NCI-H510A treated with DMSO at 0.1 percent for 48 hours (cell line): ENCODE measurements around the gene SH3GLB2.
A peak's percentile ranks its signal among the peaks of the same experiment; 100 is the strongest.
"Not testable (repeated sequence)": the region's sequence is repeated elsewhere in the genome, so short reads cannot be mapped to it uniquely, and the experiment has no call there.

ENCODE experiments used
- DNase-seq: peaks from one replicate; lab custom pipeline; 2025; lab: John Stamatoyannopoulos, UW

SH3GLB2 gene

GRCh38 chr9:129014608-129015007 is 13.5 kb downstream of the SH3GLB2 start:
- DNase-seq, result no peak

GRCh38 chr9:129014124-129014523 is 14.0 kb downstream of the SH3GLB2 start:
- DNase-seq, result no peak

DNA sequence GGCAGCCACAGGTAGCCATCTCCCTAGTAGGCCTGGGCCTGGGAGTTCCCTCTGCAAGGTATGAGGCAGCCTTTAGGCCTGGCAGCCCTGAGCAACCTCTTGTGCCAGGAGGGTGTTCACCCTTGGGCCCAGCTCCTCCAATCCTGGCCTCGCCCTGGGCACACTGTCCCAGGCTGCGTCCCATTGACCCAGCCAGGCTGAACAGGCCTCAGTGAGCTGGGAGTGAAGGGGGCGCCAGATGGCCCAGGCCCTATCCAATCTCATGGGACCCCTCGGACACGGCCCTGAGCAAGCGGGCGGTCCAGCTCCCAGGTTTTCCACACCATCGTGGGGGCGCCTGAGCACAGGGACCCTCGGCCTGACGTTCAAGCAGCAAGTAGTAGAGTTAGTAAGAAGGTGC is 14.5 kb downstream of the SH3GLB2 start:
- DNase-seq, result no peak

- DNase-seq, result no peak
These were observed 15.2 kb downstream of the SH3GLB2 start for GRCh38 chr9:129012893-129013448.

DNA sequence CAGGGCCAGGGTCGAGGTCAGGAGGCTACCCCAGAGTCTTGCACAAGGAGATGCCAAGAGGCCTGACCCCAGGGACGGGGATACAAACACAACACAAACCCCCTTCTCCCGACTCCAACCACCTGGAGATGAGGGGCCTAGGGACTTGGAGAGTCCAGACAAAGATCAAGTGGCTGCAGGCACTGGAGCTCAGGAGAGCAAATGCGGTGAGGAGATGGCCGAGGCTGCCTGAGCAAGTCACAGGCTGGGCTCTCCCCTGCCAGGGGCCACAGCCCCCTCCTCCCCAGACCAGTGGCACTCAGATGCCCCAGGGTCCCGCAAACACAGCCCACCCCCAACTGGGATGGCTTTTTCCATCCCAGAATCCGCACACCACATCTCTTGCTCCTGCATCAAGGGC is 15.8 kb downstream of the SH3GLB2 start:
- DNase-seq, result no peak

DNA sequence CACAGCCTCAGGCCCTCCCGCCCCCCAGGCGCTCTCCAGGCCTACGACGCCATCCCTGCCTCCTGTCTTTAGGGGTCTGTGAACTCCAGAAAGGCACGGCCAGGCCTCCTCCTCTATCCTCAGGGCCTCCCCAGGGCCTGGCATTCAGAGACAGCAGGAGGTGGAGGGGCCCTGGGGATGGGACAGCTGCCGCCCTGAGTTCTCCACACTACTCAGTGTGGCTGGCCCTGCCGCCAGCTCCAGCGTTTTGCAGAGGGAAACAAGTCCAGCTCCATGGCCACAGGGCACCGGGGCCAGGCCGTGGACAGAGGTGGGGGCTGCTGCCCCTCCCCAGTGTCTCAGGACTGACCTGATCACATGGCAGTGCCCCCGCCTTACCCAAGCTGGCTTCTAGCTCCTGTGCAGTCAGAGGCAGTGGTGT is 16.4 kb downstream of the SH3GLB2 start:
- no peak for DNase-seq

- no peak for DNase-seq
These were observed 17.0 kb downstream of the SH3GLB2 start for GRCh38 chr9:129011170-129011569.

DNA sequence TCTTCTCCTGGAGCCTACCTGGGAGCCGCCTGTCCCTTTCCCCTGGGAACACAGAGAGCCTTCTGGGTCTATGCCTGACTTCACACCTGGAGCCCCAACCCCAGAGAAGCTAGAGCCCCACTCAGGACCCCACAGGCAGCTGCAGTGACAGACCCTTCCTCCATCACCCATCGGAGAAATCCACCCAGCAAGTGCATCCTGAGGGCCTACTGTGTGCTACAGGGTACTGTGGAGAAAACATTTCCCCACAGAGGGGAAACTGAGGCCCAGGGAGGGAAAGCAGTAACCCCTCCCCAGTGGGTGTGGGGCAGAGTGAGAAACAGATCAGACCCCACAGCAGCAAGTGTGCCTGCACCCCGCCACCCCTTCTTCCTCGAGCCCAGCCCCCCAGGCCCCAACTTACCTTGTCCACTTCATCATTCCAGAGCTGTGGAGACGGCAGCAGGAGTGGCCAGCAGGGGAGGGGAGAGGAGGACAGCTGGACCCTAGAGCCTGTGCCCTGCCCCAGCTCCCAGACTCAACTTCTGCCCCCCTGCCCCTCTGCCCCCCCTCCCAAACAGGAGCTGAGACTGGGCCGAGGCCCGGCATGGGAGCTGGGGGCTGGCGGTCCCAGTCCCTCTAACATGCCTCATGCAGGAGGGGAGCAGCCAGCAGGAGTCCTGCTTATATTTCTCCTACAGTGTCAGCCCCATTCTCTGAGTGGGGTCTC is 17.7 kb downstream of the SH3GLB2 start:
- no peak for DNase-seq

- DNase-seq, result no peak
These were observed 18.5 kb downstream of the SH3GLB2 start for GRCh38 chr9:129009584-129010141.

- DNase-seq, result no peak
These were observed 19.0 kb downstream of the SH3GLB2 start for GRCh38 chr9:129008986-129009583.

DNA sequence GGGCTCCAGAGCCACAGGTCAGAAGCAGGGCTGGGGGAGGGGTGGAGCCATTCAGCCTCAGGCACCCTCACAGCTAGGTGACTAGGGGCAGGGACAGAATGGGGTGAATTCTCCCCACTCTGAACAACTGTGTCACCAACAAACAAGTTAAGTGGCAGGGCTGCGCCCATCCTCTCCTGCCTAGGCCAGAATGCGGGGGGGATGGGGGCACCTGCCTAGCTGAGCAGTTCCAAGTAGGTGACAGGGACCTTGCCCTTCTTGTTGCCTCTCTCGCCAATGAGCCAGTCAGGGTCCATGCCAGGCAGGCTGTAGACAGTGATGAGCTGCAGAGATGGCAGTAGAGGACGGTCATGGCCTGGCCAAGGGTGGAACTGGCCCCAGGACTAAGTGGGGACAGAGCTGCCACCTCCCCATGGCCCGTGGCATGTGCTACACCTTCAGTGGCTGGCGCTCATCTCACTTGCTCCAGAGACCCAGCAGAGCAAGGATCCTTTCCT is 19.6 kb downstream of the SH3GLB2 start:
- DNase-seq, result no peak

- DNase-seq, result no peak
These were observed 20.2 kb downstream of the SH3GLB2 start for GRCh38 chr9:129007766-129008468.

GRCh38 chr9:129007035-129007765 is 20.9 kb downstream of the SH3GLB2 start:
- DNase-seq, result no peak

- DNase-seq, result peak; percentile 77
These were observed 21.6 kb downstream of the SH3GLB2 start for GRCh38 chr9:129006328-129007034.

DNA sequence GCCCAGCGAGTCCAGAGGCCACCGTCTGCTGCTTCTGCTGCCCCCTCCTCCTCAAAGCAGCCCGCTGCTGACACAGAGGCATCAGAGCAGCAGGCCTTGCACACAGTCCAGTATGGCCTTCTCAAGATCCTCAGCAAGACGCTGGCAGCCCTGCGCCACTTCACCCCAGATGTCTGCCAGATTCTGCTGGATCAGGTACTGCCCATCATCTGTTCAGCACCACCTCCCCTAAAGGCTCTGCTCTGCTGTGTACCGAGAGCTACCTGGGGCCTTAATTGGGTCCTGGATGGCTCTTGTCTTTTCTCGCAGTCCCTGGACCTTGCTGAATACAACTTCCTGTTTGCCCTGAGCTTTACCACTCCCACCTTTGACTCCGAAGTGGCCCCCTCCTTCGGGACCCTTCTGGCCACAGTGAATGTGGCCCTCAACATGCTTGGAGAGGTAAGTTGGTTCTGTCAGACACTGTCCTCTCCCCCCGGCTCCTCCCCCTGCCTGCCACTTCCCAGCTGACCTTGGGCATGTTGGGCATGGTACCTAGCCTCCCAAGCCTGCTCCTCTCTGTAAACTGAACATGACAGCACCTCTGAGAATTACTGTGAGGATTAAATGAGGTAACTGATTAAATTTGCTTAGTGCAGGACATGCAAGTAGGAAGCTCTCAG is 22.7 kb downstream of the SH3GLB2 start:
- no peak for DNase-seq

DNA sequence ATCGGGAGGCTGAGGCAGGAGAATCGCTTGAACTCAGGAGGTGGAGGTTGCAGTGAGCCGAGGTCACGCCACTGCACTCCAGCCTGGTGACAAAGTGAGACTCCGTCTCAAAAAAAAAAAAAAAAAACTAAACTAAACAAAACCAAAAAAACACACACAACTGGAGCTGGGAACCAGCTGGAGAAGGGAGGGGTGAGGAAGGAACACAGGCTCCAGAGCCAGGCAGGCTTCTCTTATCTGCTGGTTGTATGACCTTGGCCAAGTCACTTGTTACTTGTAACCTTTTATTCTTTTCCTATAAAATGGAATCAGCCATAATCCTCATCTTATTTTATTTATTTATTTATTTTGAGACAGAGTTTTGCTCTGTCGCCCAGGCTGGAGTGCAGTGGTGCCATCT is 24.0 kb downstream of the SH3GLB2 start:
- DNase-seq, result not testable (repeated sequence)

GRCh38 chr9:129002992-129003391 is 25.1 kb downstream of the SH3GLB2 start:
- no peak for DNase-seq

- no peak for DNase-seq
These were observed 26.4 kb downstream of the SH3GLB2 start for GRCh38 chr9:129001504-129002325.

DNA sequence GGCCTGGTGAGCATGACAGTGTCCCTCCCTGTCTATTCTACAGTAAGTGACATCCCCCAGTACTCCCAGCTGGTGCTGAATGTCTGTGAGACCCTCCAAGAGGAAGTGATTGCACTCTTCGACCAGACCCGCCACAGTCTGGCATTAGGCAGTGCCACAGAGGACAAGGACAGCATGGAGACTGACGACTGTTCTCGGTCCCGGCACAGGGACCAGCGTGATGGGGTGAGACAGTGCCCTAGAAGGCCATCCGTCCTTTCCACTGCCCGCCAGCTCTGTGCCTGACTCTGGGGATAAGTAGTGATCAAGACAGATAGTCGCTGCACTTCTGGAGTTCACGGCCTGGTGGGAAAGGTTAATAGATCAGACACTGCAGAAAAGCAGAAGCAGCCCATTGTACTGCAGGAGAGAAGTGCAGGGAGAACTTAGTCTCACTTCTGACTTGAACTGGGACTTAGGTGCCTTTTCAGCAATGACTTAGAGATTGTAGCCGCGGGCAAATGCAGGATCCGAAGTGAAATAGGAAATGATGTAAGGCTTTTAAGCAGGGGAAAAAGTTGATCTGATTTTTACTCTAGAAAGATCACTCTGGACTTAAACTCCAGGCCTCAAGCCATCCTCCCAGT is 28.4 kb downstream of the SH3GLB2 start:
- DNase-seq, result no peak
